ENCODE data around the gene AKAP8L.

GRCh38 chr19:15450528-15450890 is 31.7 kb upstream of the AKAP8L start:
- TF ChIP-seq CTCF (IDR thresholded peaks at IDR 0.05) (no peak), EZH2 (IDR thresholded peaks at IDR 0.05; ENCODE audit: borderline replicate concordance, insufficient read depth, low read depth, low read length, poor library complexity, severe bottlenecking) (no peak)
